ENCODE results near the gene OTX2.

Gene OTX2

GRCh38 chr14:56826214-56826613 lies 15.9 kb upstream of the OTX2 start:
- H3K4me3 ChIP-seq (ENCODE audit: low read depth, low read length, poor library complexity, severe bottlenecking) = no peak overlapping the region
- no peaks in the 10 kb centered on the region for H3K79me2 ChIP-seq (ENCODE audit: insufficient read depth, low read length)

GRCh38 chr14:56821805-56822610 lies 11.7 kb upstream of the OTX2 start:
- Histone ChIP-seq H3K4me1 (ENCODE audit: insufficient read depth, low read length, severe bottlenecking) (no peaks in the 10 kb centered on the region), H3K27ac (ENCODE audit: low read depth, low read length, poor library complexity, severe bottlenecking) (no peak overlapping the region), H3K9me3 (ENCODE audit: low read length) (no peaks in the 10 kb centered on the region), H3K79me2 (ENCODE audit: insufficient read depth, low read length) (no peaks in the 10 kb centered on the region), H3F3A (ENCODE audit: insufficient read depth, low read length) (no peaks in the 10 kb centered on the region), H3K4me2 (ENCODE audit: low read length) (no peak overlapping the region), H3K9me2 (ENCODE audit: low read depth, low read length) (no peaks in the 10 kb centered on the region), H3K4me3 (ENCODE audit: low read depth, low read length, poor library complexity, severe bottlenecking) (no peak overlapping the region), H2AFZ (ENCODE audit: low read length) (no peak overlapping the region), H3K27me3 (ENCODE audit: insufficient read depth, low read length) (no peaks in the 10 kb centered on the region), H4K20me1 (ENCODE audit: insufficient read depth, low read length) (no peaks in the 10 kb centered on the region), H3K9ac (ENCODE audit: low read length) (no peak overlapping the region), H3K36me3 (ENCODE audit: insufficient read depth, low read length) (no peaks in the 10 kb centered on the region)
- TF ChIP-seq EZH2 (IDR thresholded peaks at IDR 0.05; ENCODE audit: borderline replicate concordance, low read length) = no peak
- TF ChIP-seq, protein P1, sequence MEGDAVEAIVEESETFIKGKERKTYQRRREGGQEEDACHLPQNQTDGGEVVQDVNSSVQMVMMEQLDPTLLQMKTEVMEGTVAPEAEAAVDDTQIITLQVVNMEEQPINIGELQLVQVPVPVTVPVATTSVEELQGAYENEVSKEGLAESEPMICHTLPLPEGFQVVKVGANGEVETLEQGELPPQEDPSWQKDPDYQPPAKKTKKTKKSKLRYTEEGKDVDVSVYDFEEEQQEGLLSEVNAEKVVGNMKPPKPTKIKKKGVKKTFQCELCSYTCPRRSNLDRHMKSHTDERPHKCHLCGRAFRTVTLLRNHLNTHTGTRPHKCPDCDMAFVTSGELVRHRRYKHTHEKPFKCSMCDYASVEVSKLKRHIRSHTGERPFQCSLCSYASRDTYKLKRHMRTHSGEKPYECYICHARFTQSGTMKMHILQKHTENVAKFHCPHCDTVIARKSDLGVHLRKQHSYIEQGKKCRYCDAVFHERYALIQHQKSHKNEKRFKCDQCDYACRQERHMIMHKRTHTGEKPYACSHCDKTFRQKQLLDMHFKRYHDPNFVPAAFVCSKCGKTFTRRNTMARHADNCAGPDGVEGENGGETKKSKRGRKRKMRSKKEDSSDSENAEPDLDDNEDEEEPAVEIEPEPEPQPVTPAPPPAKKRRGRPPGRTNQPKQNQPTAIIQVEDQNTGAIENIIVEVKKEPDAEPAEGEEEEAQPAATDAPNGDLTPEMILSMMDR (IDR thresholded peaks at IDR 0.05; ENCODE audit: low read length) = no peak

More at GRCh38 chr14:56826214-56826613, 15.9 kb upstream of the OTX2 start:
- no peaks in the 10 kb centered on the region for H3K4me1 ChIP-seq (ENCODE audit: insufficient read depth, low read length, severe bottlenecking)
- no peak overlapping the region for H3K9ac ChIP-seq (ENCODE audit: low read length)
- no peak overlapping the region for H2AFZ ChIP-seq (ENCODE audit: low read length)
- no peaks in the 10 kb centered on the region for H3F3A ChIP-seq (ENCODE audit: insufficient read depth, low read length)
- no peaks in the 10 kb centered on the region for H3K9me3 ChIP-seq (ENCODE audit: low read length)
- no peaks in the 10 kb centered on the region for H4K20me1 ChIP-seq (ENCODE audit: insufficient read depth, low read length)
- no peak overlapping the region for H3K4me2 ChIP-seq (ENCODE audit: low read length)
- TF ChIP-seq EZH2 (IDR thresholded peaks at IDR 0.05; ENCODE audit: borderline replicate concordance, low read length) = no peak
- TF ChIP-seq, protein P1 (IDR thresholded peaks at IDR 0.05; ENCODE audit: low read length) = no peak
- H3K27me3 ChIP-seq (ENCODE audit: insufficient read depth, low read length) = no peaks in the 10 kb centered on the region
- no peaks in the 10 kb centered on the region for H3K36me3 ChIP-seq (ENCODE audit: insufficient read depth, low read length)
- H3K27ac ChIP-seq (ENCODE audit: low read depth, low read length, poor library complexity, severe bottlenecking) = no peak overlapping the region
- H3K9me2 ChIP-seq (ENCODE audit: low read depth, low read length) = no peaks in the 10 kb centered on the region

- H2AFZ ChIP-seq (ENCODE audit: low read length) = no peak overlapping the region
- TF ChIP-seq, protein P1 (IDR thresholded peaks at IDR 0.05; ENCODE audit: low read length) = no peak
- TF ChIP-seq EZH2 (IDR thresholded peaks at IDR 0.05; ENCODE audit: borderline replicate concordance, low read length) = no peak
- H3K4me1 ChIP-seq (ENCODE audit: insufficient read depth, low read length, severe bottlenecking) = no peaks in the 10 kb centered on the region
- no peak overlapping the region for H3K4me2 ChIP-seq (ENCODE audit: low read length)
- no peaks in the 10 kb centered on the region for H4K20me1 ChIP-seq (ENCODE audit: insufficient read depth, low read length)
- H3K79me2 ChIP-seq (ENCODE audit: insufficient read depth, low read length) = no peaks in the 10 kb centered on the region
- H3K36me3 ChIP-seq (ENCODE audit: insufficient read depth, low read length) = no peaks in the 10 kb centered on the region
- no peak overlapping the region for H3K27ac ChIP-seq (ENCODE audit: low read depth, low read length, poor library complexity, severe bottlenecking)
- H3K9me3 ChIP-seq (ENCODE audit: low read length) = no peaks in the 10 kb centered on the region
- H3K27me3 ChIP-seq (ENCODE audit: insufficient read depth, low read length) = no peaks in the 10 kb centered on the region
- no peak overlapping the region for H3K4me3 ChIP-seq (ENCODE audit: low read depth, low read length, poor library complexity, severe bottlenecking)
- H3K9me2 ChIP-seq (ENCODE audit: low read depth, low read length) = no peaks in the 10 kb centered on the region
- no peak overlapping the region for H3K9ac ChIP-seq (ENCODE audit: low read length)
- no peaks in the 10 kb centered on the region for H3F3A ChIP-seq (ENCODE audit: insufficient read depth, low read length)
These were observed 10.9 kb upstream of the OTX2 start for GRCh38 chr14:56821177-56821576.
